K562 (cell line): ENCODE measurements around the gene TMEM108. TPM values are rescaled to one million over a fixed set of nuclear protein-coding genes. Genes with fewer than 3 reads are reported as not detected.

ENCODE experiments used
- ATAC-seq: fragments of 200-7000 bp; cut with Tn5 transposase; 3 replicates; pipeline ENCODE4 v1.9.1; 2020; ENCODE audit warnings: moderate library complexity
- BruUV-seq: library from RNA; stranded (reverse); fragments of 400-500 nt; replicated peaks from 2 replicates; lab custom pipeline; 2021; lab: Mats Ljungman, UMichigan
- CTCF ChIA-PET: fragments of 300-600 bp; formaldehyde crosslinking; extraction: SDS; loops from one replicate; lab custom pipeline; 2021; ENCODE audit warnings: low intra/inter-chr PET ratio; lab: Yijun Ruan, JAX
- POLR2A ChIA-PET: fragments of 300-600, 350-650 bp; sonication (Branson Sonifier 250); formaldehyde crosslinking; extraction: SDS; loops from one replicate; lab custom pipeline; 2021; ENCODE audit warnings: antibody characterized with exemption, inconsistent platforms; lab: Yijun Ruan, JAX
- DNase-seq, 4 experiments: peaks; one replicate each; pipeline versions ENCODE4 v3.0.0 to v3.0.0-alpha.2; 2011 to 2018; ENCODE audit warnings: low spot score in 3 of 4, mixed read lengths in 3 of 4; ENCODE audit errors: extremely low read depth in 1 of 4
- FAIRE-seq: peaks from 2 replicates; lab custom pipeline; 2011; peaks lifted over from hg19 to GRCh38; lab: Jason Lieb, UNC
- H2AFZ ChIP-seq: 2 replicates; pipeline ENCODE4 v1.6.0; 2011; ENCODE audit warnings: low read depth, low read length, control low read depth, inconsistent platforms
- H3K27ac ChIP-seq: fragments of 200-600 bp; 3 replicates; pipeline ENCODE4 v1.8.0; 2011; ENCODE audit warnings: low read depth, mild to moderate bottlenecking, control low read depth, inconsistent platforms, low read length, moderate library complexity, mixed read lengths; ENCODE audit errors: extremely low read depth
- H3K27me3 ChIP-seq, 2 experiments: fragments of 300-600 bp in 1 of 2; 2 replicates in 1 of 2; 3 replicates in 1 of 2; pipeline versions ENCODE4 v1.6.0 to v1.8.0; 2011; ENCODE audit warnings: inconsistent platforms in 2 of 2, low read length in 2 of 2, mild to moderate bottlenecking in 1 of 2, mixed read lengths in 1 of 2, moderate library complexity in 1 of 2; ENCODE audit not compliant: control insufficient read depth in 2 of 2, insufficient read depth in 2 of 2
- H3K36me3 ChIP-seq: fragments of 300-600 bp; 3 replicates; pipeline ENCODE4 v1.8.0; 2011; ENCODE audit warnings: mild to moderate bottlenecking, low read length, inconsistent platforms; ENCODE audit not compliant: control insufficient read depth, insufficient read depth
- H3K4me1 ChIP-seq, 2 experiments: fragments of 200-600 bp in 1 of 2; replicated peaks in 1 of 2; 2 replicates in 1 of 2; 3 replicates in 1 of 2; pipeline versions ENCODE4 v1.5.1 to v1.8.0; 2011; ENCODE audit warnings: inconsistent platforms in 2 of 2, low read length in 2 of 2, mild to moderate bottlenecking in 1 of 2, mixed read lengths in 1 of 2, moderate library complexity in 1 of 2; ENCODE audit not compliant: control insufficient read depth in 2 of 2, insufficient read depth in 2 of 2
- H3K4me2 ChIP-seq: 2 replicates; pipeline ENCODE4 v1.6.1; 2011; ENCODE audit warnings: low read length, control low read depth, inconsistent platforms, mixed read lengths; ENCODE audit not compliant: insufficient read depth
- H3K4me3 ChIP-seq: fragments of 200-600 bp; sonication (generic), shearing (Covaris generic); 2 replicates; pipeline ENCODE4 v1.5.1; 2016; ENCODE audit warnings: control low read depth, inconsistent platforms
- H3K79me2 ChIP-seq: fragments of 200-600 bp; 3 replicates; pipeline ENCODE4 v1.8.0; 2011; ENCODE audit warnings: low read length, inconsistent platforms; ENCODE audit not compliant: control insufficient read depth, insufficient read depth
- H3K9ac ChIP-seq, 2 experiments: 2 replicates each; pipeline versions ENCODE4 v1.6.0 to v1.6.1; 2011; ENCODE audit warnings: low read depth in 2 of 2, low read length in 2 of 2, control low read depth in 1 of 2, inconsistent platforms in 1 of 2, mild to moderate bottlenecking in 1 of 2, mixed read lengths in 1 of 2; ENCODE audit not compliant: insufficient read depth in 1 of 2
- H3K9me1 ChIP-seq: one replicate; pipeline ENCODE4 v1.6.0; 2011; ENCODE audit warnings: inconsistent platforms, mild to moderate bottlenecking, low read length, moderate library complexity; ENCODE audit not compliant: control insufficient read depth, insufficient read depth
- H3K9me3 ChIP-seq: replicated peaks from 2 replicates; pipeline ENCODE4 v1.5.1; 2011; ENCODE audit warnings: low read depth, low read length, inconsistent platforms; ENCODE audit not compliant: control insufficient read depth, insufficient read depth
- H4K20me1 ChIP-seq: replicated peaks from 2 replicates; pipeline ENCODE4 v1.6.1; 2011; ENCODE audit warnings: low read length, inconsistent platforms, mixed read lengths; ENCODE audit not compliant: control insufficient read depth, insufficient read depth
- BCL6 ChIP-seq: fragments of 250-450 bp; sonication (Bioruptor Pico); IDR thresholded peaks from 2 replicates; pipeline ENCODE4 v1.4.0; 2020
- CC2D1A ChIP-seq: fragments of 450-650 bp; IDR thresholded peaks from 2 replicates; pipeline ENCODE4 v1.6.1; 2017; ENCODE audit warnings: mild to moderate bottlenecking
- CLOCK ChIP-seq: fragments of 250-450 bp; sonication (Bioruptor Pico); IDR thresholded peaks from 2 replicates; pipeline ENCODE4 v1.4.0; 2020; ENCODE audit warnings: mild to moderate bottlenecking, moderate library complexity, borderline replicate concordance
- CTBP1 ChIP-seq: fragments of 450-650 bp; IDR thresholded peaks from 2 replicates; pipeline ENCODE4 v1.6.1; 2016; ENCODE audit warnings: borderline replicate concordance
- FUS ChIP-seq: fragments of 200-400 bp; formaldehyde crosslinking; optimal IDR thresholded peaks from 2 replicates; pipeline ENCODE3; 2017; ENCODE audit warnings: low read depth, low read length
- GATAD2A ChIP-seq: fragments of 450-650 bp; IDR thresholded peaks from 2 replicates; pipeline ENCODE4 v1.6.1; 2017
- HEY1 ChIP-seq: fragments of 250-450 bp; sonication (Bioruptor Pico); IDR thresholded peaks from 2 replicates; pipeline ENCODE4 v1.5.0; 2020; ENCODE audit warnings: mild to moderate bottlenecking, moderate library complexity, borderline replicate concordance
- KLF10 ChIP-seq: fragments of 250-450 bp; sonication (Bioruptor Pico); IDR thresholded peaks from 2 replicates; pipeline ENCODE4 v1.6.1; 2021; ENCODE audit warnings: matching md5 sums
- RFX5 ChIP-seq: IDR thresholded peaks from 2 replicates; pipeline ENCODE4 v1.6.1; 2011; ENCODE audit warnings: low read depth, mild to moderate bottlenecking, improper control_type of control experiment, low read length
- TEAD2 ChIP-seq: fragments of 450-650 bp; IDR thresholded peaks from 2 replicates; pipeline ENCODE4 v1.6.1; 2016; ENCODE audit warnings: missing genetic modification characterization, control low read depth, missing compliant biosample characterization
- ZNF75A ChIP-seq: fragments of 450-650 bp; formaldehyde crosslinking; IDR thresholded peaks from 2 replicates; pipeline ENCODE4 v1.4.0; 2020; ENCODE audit warnings: mild to moderate bottlenecking
- WGBS: fragments of 100-300 bp; shearing (Covaris generic); methylation state at CpG from one replicate; pipeline ENCODE4 v1.1.6; 2016; ENCODE audit warnings: low coverage, mixed read lengths; ENCODE audit not compliant: insufficient coverage; ENCODE audit errors: missing lambda C conversion rate; 5-methylcytosine and 5-hydroxymethylcytosine counted together
- in situ Hi-C: fragments of 300-500 bp; cut with MboI; formaldehyde crosslinking; loops from 4 replicates; pipeline ENCODE4 v1.15.0; 2018; ENCODE audit warnings: inconsistent platforms, mixed read lengths
- intact Hi-C: fragments of 100-400 bp; cut with micrococcal nuclease; formaldehyde crosslinking; loops from 2 replicates; pipeline ENCODE4 v1.14.2; 2022
- polyA plus RNA-seq, 8 experiments: library from polyadenylated mRNA; depleted of rRNA in 4 of 8; stranded (reverse) in 5 of 8; unstranded in 3 of 8; fragments of >200 nt; fragmentation: Nextera tagmentation in 2 of 8; fragmentation: Illumina TruSeq in 1 of 8; extraction: Ambion mirVana in 2 of 8; extraction: Trizol in 1 of 8; gene quantifications; 2 replicates each; pipeline versions ENCODE4 v1.2.1 to v1.2.3, GENCODE V29; 2011 to 2014; ENCODE audit warnings: inconsistent platforms in 1 of 8, missing spikeins in 1 of 8
- total RNA-seq, 7 experiments: library from RNA; depleted of rRNA in 6 of 7; stranded (reverse); fragments of >200 nt in 6 of 7; fragmentation: Illumina TruSeq in 2 of 7; extraction: Trizol in 2 of 7; gene quantifications; 2 replicates each; pipeline versions ENCODE4 v1.2.1 to v1.2.3, GENCODE V29; 2011 to 2021; ENCODE audit warnings: low replicate concordance in 1 of 7

TMEM108 gene
- total and polyA plus RNA-seq, 9 of the 15 experiments (the other 6 are each of a cell fraction or from before 2014, with no cell fraction given), result 0.65 to 11.1 (median 3.4) TPM

GRCh38 chr3:133383741-133384140 lies 345.6 kb downstream of the TMEM108 start:
- 24% methylated on average over 5 of the region's 5 CpGs for WGBS
- ATAC-seq (no peak), FAIRE-seq (no peak), DNase-seq (no peak)
- intact Hi-C loops (loop anchor here (2.0 to 5.0 kb wide), 3 partner anchors 343 to 726 kb away; partner anchors contain the start of gene ACAD11), in situ Hi-C loops (loop anchor here (10.0 to 25.0 kb wide), 2 partner anchors 346 to 649 kb away; partner anchors contain the start of gene TMEM108)
- TF ChIP-seq CTBP1 (no peak), RFX5 (no peak), TEAD2 (no peak), BCL6 (CRISPR knock-in tag) (no peak), FUS (no peak), CC2D1A (no peak), GATAD2A (no peak), HEY1 (no peak), KLF10 (no peak), ZNF75A (CRISPR knock-in tag) (no peak), CLOCK (no peak)
- BruUV-seq, result no TSS peak
- ChIA-PET CTCF (interaction anchor here (1.2 to 1.8 kb wide), 2 partner anchors 343 to 653 kb away, joined by 5 to 8 read pairs; no protein-coding TSS in a partner anchor), POLR2A (no interaction called here)
- Histone ChIP-seq H4K20me1 (no peaks in the 10 kb centered on the region; the same call in 1 of the 2 replicates), H3K4me2 (no peak overlapping the region), H3K27me3 (no peaks in the 10 kb centered on the region), H3K27ac (no peak overlapping the region), H3K4me3 (no peak overlapping the region), H3K4me1 (no peaks in the 10 kb centered on the region; a peak in 1 of 5 replicates), H3K9ac (no peak overlapping the region), H3K36me3 (no peaks in the 10 kb centered on the region), H3K9me3 (no peaks in the 10 kb centered on the region), H2AFZ (no peak overlapping the region), H3K9me1 (no peaks in the 10 kb centered on the region), H3K79me2 (no peaks in the 10 kb centered on the region)
